ENCODE data around the gene DGAT2. TPM values are rescaled to one million over a fixed set of nuclear protein-coding genes. Genes with fewer than 3 reads are reported as not detected.

Gene DGAT2
- total RNA-seq, 1 experiment from 2014 or later, result 6.5 TPM

GRCh38 chr11:75813124-75813523 is 44.5 kb downstream of the DGAT2 start:
- peak overlapping the region; percentile 84; the same call in 1 of the 2 replicates for H3K4me3 ChIP-seq
- intact Hi-C loops (cut with micrococcal nuclease; ENCODE audit: unreplicated experiment), result loop anchor here (10.0 kb wide), 1 partner anchor 822 kb away; no protein-coding TSS in a partner anchor

GRCh38 chr11:75813622-75814039 is 45.1 kb downstream of the DGAT2 start:
- DNase-seq, result peak; percentile 37 to 85
- no TSS peak for BruUV-seq (replicated peaks)
- no peak for TF ChIP-seq EZH2 (IDR thresholded peaks at IDR 0.05; ENCODE audit: low read depth)
- TF ChIP-seq CTCF (conservative IDR thresholded peaks at IDR 0.05), result no peak
- POLR2A ChIA-PET (ENCODE audit: unreplicated experiment), result interaction anchor here (0.5 to 1.0 kb wide), 3 partner anchors 112 to 470 kb away, joined by 3 to 11 read pairs (median 3); no protein-coding TSS in a partner anchor
- Histone ChIP-seq H3K9me2 (ENCODE audit: insufficient read depth) (no peaks in the 10 kb centered on the region), H3K9me3 (ENCODE audit: insufficient read depth, low read depth) (no peaks in the 10 kb centered on the region), H3K4me1 (replicated peaks; ENCODE audit: insufficient read depth) (peaks cover 49% of the 10 kb centered on the region), H4K20me1 (ENCODE audit: insufficient read depth) (no peaks in the 10 kb centered on the region), H3K4me2 (peak overlapping the region; percentile 85), H3K36me3 (ENCODE audit: low read depth) (no peaks in the 10 kb centered on the region), H3K79me2 (ENCODE audit: low read depth) (peaks cover 32% of the 10 kb centered on the region), H3K4me3 (peak overlapping the region; percentile 84), H2AFZ (peak overlapping the region; percentile 84), H3K27me3 (ENCODE audit: insufficient read depth, low read depth) (no peaks in the 10 kb centered on the region), H3K27ac (peak overlapping the region; percentile 78), H3F3A (ENCODE audit: insufficient read depth, low read depth) (peaks cover 36% of the 10 kb centered on the region)
- intact Hi-C loops (cut with micrococcal nuclease; ENCODE audit: unreplicated experiment), result loop anchor here (1.0 to 10.0 kb wide), 3 partner anchors 53 to 821 kb away; no protein-coding TSS in a partner anchor
- CTCF ChIA-PET, result interaction anchor here (1.0 to 1.9 kb wide), 2 partner anchors 10 to 339 kb away, joined by 7 read pairs; no protein-coding TSS in a partner anchor

More at GRCh38 chr11:75813124-75813523, 44.5 kb downstream of the DGAT2 start:
- Histone ChIP-seq H3K36me3 (ENCODE audit: low read depth) (no peaks in the 10 kb centered on the region), H2AFZ (no peak overlapping the region), H3K4me2 (peak overlapping the region; percentile 85), H4K20me1 (ENCODE audit: insufficient read depth) (no peaks in the 10 kb centered on the region), H3K9me2 (ENCODE audit: insufficient read depth) (no peaks in the 10 kb centered on the region), H3K27me3 (ENCODE audit: insufficient read depth, low read depth) (no peaks in the 10 kb centered on the region), H3K27ac (peak overlapping the region; percentile 78), H3K9me3 (ENCODE audit: insufficient read depth, low read depth) (no peaks in the 10 kb centered on the region), H3K79me2 (ENCODE audit: low read depth) (peaks cover 27% of the 10 kb centered on the region), H3F3A (ENCODE audit: insufficient read depth, low read depth) (peaks cover 39% of the 10 kb centered on the region), H3K4me1 (replicated peaks; ENCODE audit: insufficient read depth) (peaks cover 49% of the 10 kb centered on the region)
- CTCF ChIA-PET, result interaction anchor here (1.0 to 1.9 kb wide), 2 partner anchors 10 to 339 kb away, joined by 7 read pairs; no protein-coding TSS in a partner anchor
- no TSS peak for BruUV-seq (replicated peaks)
- TF ChIP-seq CTCF (conservative IDR thresholded peaks at IDR 0.05), result no peak
- TF ChIP-seq EZH2 (IDR thresholded peaks at IDR 0.05; ENCODE audit: low read depth), result no peak
- peak in 1 of 2 experiments; percentile 72 for DNase-seq
- POLR2A ChIA-PET (ENCODE audit: unreplicated experiment), result interaction anchor here (0.5 kb wide), 1 partner anchor 471 kb away, joined by 3 read pairs; no protein-coding TSS in a partner anchor

DNA sequence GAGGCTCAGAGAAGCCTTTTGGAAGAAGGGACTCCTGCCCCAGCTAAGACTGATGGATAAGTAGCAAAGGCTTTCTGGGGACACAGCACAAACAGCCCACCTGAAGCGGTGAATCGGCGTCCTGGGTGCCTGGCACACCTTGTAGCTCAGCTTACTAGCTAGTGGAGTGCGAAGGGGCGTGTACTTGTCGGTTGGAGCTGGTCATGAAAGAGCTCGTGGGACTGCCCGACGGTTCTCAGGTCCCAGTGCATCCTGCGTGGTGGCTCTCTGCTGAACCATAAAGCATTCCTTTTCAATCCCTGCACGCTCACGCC is 45.7 kb downstream of the DGAT2 start:
- intact Hi-C loops (cut with micrococcal nuclease; ENCODE audit: unreplicated experiment), result loop anchor here (1.0 to 10.0 kb wide), 3 partner anchors 52 to 820 kb away; no protein-coding TSS in a partner anchor
- TF ChIP-seq EZH2 (IDR thresholded peaks at IDR 0.05; ENCODE audit: low read depth) (no peak), CTCF (conservative IDR thresholded peaks at IDR 0.05) (no peak)

More for the DNA sequence above, 45.7 kb downstream of the DGAT2 start:
- Histone ChIP-seq H3K27me3 (ENCODE audit: insufficient read depth, low read depth) (no peaks in the 10 kb centered on the region), H3K79me2 (ENCODE audit: low read depth) (peaks cover 39% of the 10 kb centered on the region), H3F3A (ENCODE audit: insufficient read depth, low read depth) (peaks cover 38% of the 10 kb centered on the region), H2AFZ (peak overlapping the region; percentile 84), H3K27ac (peak overlapping the region; percentile 78), H3K4me1 (replicated peaks; ENCODE audit: insufficient read depth) (peaks cover 49% of the 10 kb centered on the region), H3K4me3 (peak overlapping the region; percentile 84), H4K20me1 (ENCODE audit: insufficient read depth) (no peaks in the 10 kb centered on the region), H3K9me2 (ENCODE audit: insufficient read depth) (no peaks in the 10 kb centered on the region), H3K36me3 (ENCODE audit: low read depth) (no peaks in the 10 kb centered on the region), H3K9me3 (ENCODE audit: insufficient read depth, low read depth) (no peaks in the 10 kb centered on the region), H3K4me2 (peak overlapping the region; percentile 85)
- CTCF ChIA-PET, result interaction anchor here (1.9 kb wide), 1 partner anchor 11 kb away, joined by 7 read pairs; no protein-coding TSS in a partner anchor
- no TSS peak for BruUV-seq (replicated peaks)
- DNase-seq, result no peak
- POLR2A ChIA-PET (ENCODE audit: unreplicated experiment), result interaction anchor here (0.5 to 1.0 kb wide), 6 partner anchors 13 to 1233 kb away, joined by 3 to 9 read pairs (median 4); no protein-coding TSS in a partner anchor
